H9 (cell line): ENCODE results near the gene SPOCD1. TPM values are rescaled to one million over a fixed set of nuclear protein-coding genes. Genes with fewer than 3 reads are reported as not detected.

Experiments used
- DNase-seq: peaks from one replicate; pipeline ENCODE4 v3.0.0-alpha.2; 2017
- H2AFZ ChIP-seq: one replicate; pipeline ENCODE4 v1.6.1; 2013; ENCODE audit warnings: mild to moderate bottlenecking, low read length, control low read depth, moderate library complexity
- H2AK5ac ChIP-seq: 2 replicates; pipeline ENCODE4 v1.6.1; 2013; ENCODE audit warnings: low read length, control low read depth, mixed read lengths; ENCODE audit not compliant: insufficient read length
- H2BK120ac ChIP-seq: one replicate; pipeline ENCODE4 v1.6.1; 2013; ENCODE audit warnings: low read depth, mild to moderate bottlenecking, low read length, control low read depth, inconsistent platforms; ENCODE audit not compliant: poor library complexity, severe bottlenecking
- H2BK12ac ChIP-seq: 2 replicates; pipeline ENCODE4 v1.6.1; 2013; ENCODE audit warnings: low read length, control low read depth, mixed read lengths, low read depth; ENCODE audit not compliant: insufficient read length
- H2BK15ac ChIP-seq: 2 replicates; pipeline ENCODE4 v1.6.1; 2013; ENCODE audit warnings: low read depth, low read length, control low read depth
- H2BK20ac ChIP-seq: one replicate; pipeline ENCODE4 v1.6.1; 2013; ENCODE audit warnings: low read depth, mild to moderate bottlenecking, low read length, control low read depth, inconsistent platforms; ENCODE audit not compliant: poor library complexity, severe bottlenecking
- H2BK5ac ChIP-seq: 2 replicates; pipeline ENCODE4 v1.6.1; 2013; ENCODE audit warnings: low read length, control low read depth, mixed read lengths; ENCODE audit not compliant: insufficient read length
- H3K14ac ChIP-seq: 2 replicates; pipeline ENCODE4 v1.6.1; 2013; ENCODE audit warnings: low read length, control low read depth; ENCODE audit not compliant: insufficient read depth
- H3K18ac ChIP-seq: 2 replicates; pipeline ENCODE4 v1.6.1; 2013; ENCODE audit warnings: low read depth, mild to moderate bottlenecking, mixed read lengths, low read length, control low read depth; ENCODE audit not compliant: insufficient read length
- H3K23ac ChIP-seq: 2 replicates; pipeline ENCODE4 v1.6.1; 2013; ENCODE audit warnings: low read length, control low read depth, mixed read lengths, low read depth; ENCODE audit not compliant: insufficient read length
- H3K23me2 ChIP-seq: 2 replicates; pipeline ENCODE4 v1.6.1; 2013; ENCODE audit warnings: low read depth, mild to moderate bottlenecking, mixed read lengths, low read length, control low read depth; ENCODE audit not compliant: insufficient read length, poor library complexity, severe bottlenecking
- H3K27ac ChIP-seq: 2 replicates; pipeline ENCODE4 v1.5.1; 2013; ENCODE audit warnings: low read length, control low read depth, mixed read lengths, low read depth; ENCODE audit not compliant: insufficient read length
- H3K27me3 ChIP-seq: 2 replicates; pipeline ENCODE4 v1.6.1; 2013; ENCODE audit warnings: low read length, control low read depth, inconsistent platforms; ENCODE audit not compliant: insufficient read depth
- H3K4ac ChIP-seq: 2 replicates; pipeline ENCODE4 v1.6.1; 2013; ENCODE audit warnings: low read depth, mild to moderate bottlenecking, control low read depth, inconsistent platforms, low read length, moderate library complexity
- H3K4me1 ChIP-seq: 2 replicates; pipeline ENCODE4 v1.6.1; 2013; ENCODE audit warnings: low read length, control low read depth, inconsistent platforms; ENCODE audit not compliant: insufficient read depth
- H3K4me2 ChIP-seq: 2 replicates; pipeline ENCODE4 v1.6.1; 2013; ENCODE audit warnings: low read length, control low read depth, mixed read lengths; ENCODE audit not compliant: insufficient read length, insufficient read depth
- H3K56ac ChIP-seq: 2 replicates; pipeline ENCODE4 v1.6.1; 2013; ENCODE audit warnings: low read depth, mild to moderate bottlenecking, mixed read lengths, low read length, control low read depth; ENCODE audit not compliant: insufficient read length
- H3K79me1 ChIP-seq: 2 replicates; pipeline ENCODE4 v1.6.1; 2013; ENCODE audit warnings: low read depth, mild to moderate bottlenecking, moderate library complexity, low read length, control low read depth, inconsistent platforms; ENCODE audit not compliant: insufficient read depth, poor library complexity, severe bottlenecking
- H3K79me2 ChIP-seq: 2 replicates; pipeline ENCODE4 v1.6.1; 2013; ENCODE audit warnings: low read length, control low read depth, inconsistent platforms; ENCODE audit not compliant: insufficient read depth
- H3K9ac ChIP-seq: 2 replicates; pipeline ENCODE4 v1.6.1; 2013; ENCODE audit warnings: low read length, control low read depth, mixed read lengths; ENCODE audit not compliant: insufficient read length; ENCODE audit errors: extremely low read depth
- H3K9me3 ChIP-seq: one replicate; pipeline ENCODE4 v1.6.1; 2013; ENCODE audit warnings: low read depth, low read length, inconsistent platforms; ENCODE audit not compliant: control insufficient read depth
- H3T11ph ChIP-seq: one replicate; pipeline ENCODE4 v1.6.1; 2013; ENCODE audit warnings: mild to moderate bottlenecking, low read length, control low read depth, inconsistent platforms
- H4K20me1 ChIP-seq: one replicate; pipeline ENCODE4 v1.6.1; 2013; ENCODE audit not compliant: control insufficient read depth, insufficient read length, insufficient read depth
- H4K5ac ChIP-seq: 2 replicates; pipeline ENCODE4 v1.6.1; 2013; ENCODE audit warnings: low read depth, mild to moderate bottlenecking, mixed read lengths, low read length, control low read depth; ENCODE audit not compliant: insufficient read length
- H4K8ac ChIP-seq: replicated peaks from 2 replicates; pipeline ENCODE4 v1.6.1; 2013; ENCODE audit warnings: low read length, control low read depth, mixed read lengths, low read depth; ENCODE audit not compliant: insufficient read length
- H4K91ac ChIP-seq: 2 replicates; pipeline ENCODE4 v1.6.1; 2013; ENCODE audit warnings: low read depth, mild to moderate bottlenecking, moderate library complexity, mixed read lengths, low read length, control low read depth; ENCODE audit not compliant: insufficient read length
- H3K27ac Mint-ChIP-seq, 3 experiments: 2 replicates in 2 of 3; 3 replicates in 1 of 3; pipeline ENCODE4 v1.8.0; 2020 to 2021; ENCODE audit warnings: mixed read lengths in 3 of 3, mild to moderate bottlenecking in 1 of 3, moderate library complexity in 1 of 3
- H3K27me3 Mint-ChIP-seq: 2 replicates; pipeline ENCODE4 v1.8.0; 2021; ENCODE audit warnings: low read depth, mild to moderate bottlenecking, moderate library complexity, mixed read lengths
- H3K36me3 Mint-ChIP-seq, 3 experiments: 2 replicates in 2 of 3; 3 replicates in 1 of 3; pipeline ENCODE4 v1.8.0; 2020 to 2021; ENCODE audit warnings: low read depth in 3 of 3, mixed read lengths in 3 of 3; ENCODE audit not compliant: insufficient read depth in 1 of 3
- H3K4me1 Mint-ChIP-seq, 2 experiments: 2 replicates each; pipeline ENCODE4 v1.8.0; 2020; ENCODE audit warnings: mixed read lengths in 2 of 2
- H3K4me3 Mint-ChIP-seq, 2 experiments: 2 replicates in 1 of 2; 3 replicates in 1 of 2; pipeline ENCODE4 v1.8.0; 2020 to 2021; ENCODE audit warnings: mild to moderate bottlenecking in 2 of 2, mixed read lengths in 2 of 2, moderate library complexity in 1 of 2
- H3K9me3 Mint-ChIP-seq, 2 experiments: 2 replicates in 1 of 2; 3 replicates in 1 of 2; pipeline ENCODE4 v1.8.0; 2020; ENCODE audit warnings: mild to moderate bottlenecking in 2 of 2, mixed read lengths in 2 of 2, moderate library complexity in 1 of 2
- WGBS: extraction: QIAGEN DNeasy Blood & Tissue Kit; methylation state at CpG from one replicate; pipeline ENCODE4 v1.1.7; 2013; ENCODE audit warnings: missing lambda C conversion rate, low lambda C conversion rate, mixed read lengths; ENCODE audit not compliant: insufficient read length; ENCODE audit errors: extremely low coverage; 5-methylcytosine and 5-hydroxymethylcytosine counted together
- total RNA-seq: library from RNA; stranded (reverse); gene quantifications from 2 replicates; pipeline ENCODE4 v1.2.1, GENCODE V29; 2021
- TF ChIP-seq, protein P1 (sequence below): fragments of 200-600 bp; sonication (generic); conservative IDR thresholded peaks from 3 replicates; pipeline ENCODE4 v1.8.0; 2021; ENCODE audit warnings: antibody characterized with exemption, mild to moderate bottlenecking

The SPOCD1 gene
- total RNA-seq, 1 experiment from 2014 or later: 1.5 TPM

DNA sequence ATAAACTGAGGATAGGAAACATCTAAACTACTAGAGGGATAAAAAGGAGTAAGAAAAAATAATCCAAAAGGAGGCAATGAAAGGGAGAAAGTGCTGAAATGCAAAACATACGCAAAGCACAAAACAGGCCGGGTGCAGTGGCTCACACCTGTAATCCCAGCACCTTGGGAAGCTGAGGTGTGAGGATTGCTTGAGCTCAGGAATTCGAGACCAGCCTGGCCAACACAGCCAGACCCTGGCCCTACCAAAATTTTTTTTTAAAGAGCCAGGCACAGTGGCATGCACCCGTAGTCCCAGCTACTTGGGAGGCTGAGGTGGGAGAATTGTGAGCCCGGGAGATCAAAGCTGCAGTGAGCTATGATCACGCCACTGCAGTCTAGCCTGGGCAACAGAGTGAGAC is 10.5 kb downstream of the SPOCD1 start:
- Histone ChIP-seq H3K4ac (no peak overlapping the region), H4K91ac (no peak overlapping the region), H2BK5ac (no peak overlapping the region), H3K23me2 (no peaks in the 10 kb centered on the region), H3K9me3 (no peaks in the 10 kb centered on the region), H3K79me1 (no peaks in the 10 kb centered on the region), H2AK5ac (no peak overlapping the region), H2BK15ac (no peak overlapping the region), H3K18ac (no peak overlapping the region), H3K9ac (no peak overlapping the region), H3K56ac (no peak overlapping the region), H3K14ac (no peak overlapping the region), H4K8ac (no peak overlapping the region), H2BK20ac (no peak overlapping the region), H3K79me2 (no peaks in the 10 kb centered on the region), H3K27me3 (no peaks in the 10 kb centered on the region), H4K5ac (no peak overlapping the region), H3K4me1 (no peaks in the 10 kb centered on the region), H2BK120ac (no peak overlapping the region), H4K20me1 (no peaks in the 10 kb centered on the region), H3T11ph (no peak overlapping the region), H2AFZ (no peak overlapping the region), H3K4me2 (no peak overlapping the region), H3K27ac (no peak overlapping the region), H3K23ac (no peak overlapping the region), H2BK12ac (no peak overlapping the region)
- no CpG with 5 or more reads among the region's 6 CpGs for WGBS
- Mint-ChIP-seq H3K27ac (no peak overlapping the region), H3K36me3 (no peaks in the 10 kb centered on the region), H3K4me3 (no peak overlapping the region), H3K4me1 (peaks cover 14 to 21% of the 10 kb centered on the region in 2 experiments), H3K9me3 (peaks cover 4 to 6% of the 10 kb centered on the region in 2 experiments; a peak in 3 of 5 replicates), H3K27me3 (no peaks in the 10 kb centered on the region; the same call in 1 of the 2 replicates)
- DNase-seq: no peak
- TF ChIP-seq, protein P1, sequence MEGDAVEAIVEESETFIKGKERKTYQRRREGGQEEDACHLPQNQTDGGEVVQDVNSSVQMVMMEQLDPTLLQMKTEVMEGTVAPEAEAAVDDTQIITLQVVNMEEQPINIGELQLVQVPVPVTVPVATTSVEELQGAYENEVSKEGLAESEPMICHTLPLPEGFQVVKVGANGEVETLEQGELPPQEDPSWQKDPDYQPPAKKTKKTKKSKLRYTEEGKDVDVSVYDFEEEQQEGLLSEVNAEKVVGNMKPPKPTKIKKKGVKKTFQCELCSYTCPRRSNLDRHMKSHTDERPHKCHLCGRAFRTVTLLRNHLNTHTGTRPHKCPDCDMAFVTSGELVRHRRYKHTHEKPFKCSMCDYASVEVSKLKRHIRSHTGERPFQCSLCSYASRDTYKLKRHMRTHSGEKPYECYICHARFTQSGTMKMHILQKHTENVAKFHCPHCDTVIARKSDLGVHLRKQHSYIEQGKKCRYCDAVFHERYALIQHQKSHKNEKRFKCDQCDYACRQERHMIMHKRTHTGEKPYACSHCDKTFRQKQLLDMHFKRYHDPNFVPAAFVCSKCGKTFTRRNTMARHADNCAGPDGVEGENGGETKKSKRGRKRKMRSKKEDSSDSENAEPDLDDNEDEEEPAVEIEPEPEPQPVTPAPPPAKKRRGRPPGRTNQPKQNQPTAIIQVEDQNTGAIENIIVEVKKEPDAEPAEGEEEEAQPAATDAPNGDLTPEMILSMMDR: no peak
